Heart left ventricle (tissue), 16 donors: ENCODE measurements around the gene PPFIA3. TPM values are rescaled to one million over a fixed set of nuclear protein-coding genes. Genes with fewer than 3 reads are reported as not detected.

Experiments
- ATAC-seq, 4 donors: fragments of 200-7000 bp; cut with Tn5 transposase; one replicate each; pipeline ENCODE4 v1.9.1; 2020 to 2022; ENCODE audit warnings: moderate library complexity in 4 of 4, mild to moderate bottlenecking in 3 of 4, moderate number of reproducible peaks in 1 of 4
- DNase-seq, 5 donors: peaks; one replicate each; pipeline ENCODE4 v3.0.0-alpha.2; 2020
- H3K27ac ChIP-seq, 12 donors: fragments of 200-600 bp; sonication (generic) in 4 of 12; one replicate each; pipeline versions ENCODE4 v1.5.0 to v1.8.0; 2016 to 2022; ENCODE audit warnings: mild to moderate bottlenecking in 2 of 12
- H3K27me3 ChIP-seq, 9 donors: fragments of 200-600 bp; sonication (generic) in 2 of 9; one replicate each; pipeline versions ENCODE4 v1.5.1 to v1.8.0; 2016 to 2022; ENCODE audit warnings: mild to moderate bottlenecking in 3 of 9
- H3K36me3 ChIP-seq, 9 donors: fragments of 200-600 bp; sonication (generic) in 2 of 9; one replicate each; pipeline versions ENCODE4 v1.5.0 to v1.8.0; 2018 to 2022; ENCODE audit warnings: mild to moderate bottlenecking in 2 of 9
- H3K4me1 ChIP-seq, 12 donors: fragments of 200-600 bp; sonication (generic) in 4 of 12; one replicate each; pipeline versions ENCODE4 v1.5.0 to v1.8.0; 2016 to 2022; ENCODE audit warnings: mild to moderate bottlenecking in 3 of 12
- H3K4me3 ChIP-seq, 12 donors: fragments of 200-600 bp; sonication (generic) in 4 of 12; one replicate each; pipeline versions ENCODE4 v1.5.0 to v1.8.0; 2017 to 2022; ENCODE audit warnings: mild to moderate bottlenecking in 9 of 12, moderate library complexity in 4 of 12
- H3K9me3 ChIP-seq, 12 donors: fragments of 200-600 bp; sonication (generic) in 4 of 12; one replicate each; pipeline versions ENCODE4 v1.5.0 to v1.8.0; 2016 to 2022; ENCODE audit warnings: mild to moderate bottlenecking in 1 of 12
- CTCF ChIP-seq, 12 donors: fragments of 200-600 bp; sonication (generic) in 4 of 12; IDR thresholded peaks; one replicate each; pipeline versions ENCODE4 v1.5.0 to v1.8.0; 2018 to 2022; ENCODE audit warnings: antibody characterized with exemption in 12 of 12, mild to moderate bottlenecking in 5 of 12
- POLR2A ChIP-seq, 2 donors: fragments of 450-650 bp; IDR thresholded peaks; one replicate each; pipeline ENCODE4 v1.6.1; 2017; ENCODE audit warnings: antibody characterized with exemption in 2 of 2, mild to moderate bottlenecking in 2 of 2, moderate library complexity in 2 of 2
- WGBS, 4 donors: extraction: QIAGEN DNeasy Blood & Tissue Kit in 2 of 4; methylation state at CpG; one replicate each; pipeline versions ENCODE4 v1.1.5 to v1.1.7; 2013 to 2018; 5-methylcytosine and 5-hydroxymethylcytosine counted together
- intact Hi-C, 10 donors: fragments of 100-400 bp; cut with DNase I; formaldehyde crosslinking; loops; one replicate each; pipeline versions ENCODE4 v1.11.1 to v1.14.2; 2022
- polyA plus RNA-seq, 2 donors: library from polyadenylated mRNA; stranded (reverse); fragments of 200-250 nt; gene quantifications; one replicate each; pipeline ENCODE4 v1.2.3, GENCODE V29; 2013
- total RNA-seq, 9 donors: library from RNA; depleted of rRNA in 2 of 9; stranded (reverse); fragments of >200 nt in 2 of 9; fragmentation: NEBNext Ultra II Directional in 3 of 9; extraction: Animal tissue kit (Norgen Biotek cat#: 25700) in 3 of 9; gene quantifications; one replicate each; pipeline versions ENCODE4 v1.1.0 to v1.2.4, GENCODE V29; 2016 to 2023
- donor health status: ischemic (EF 13 %, LVEDD 7.1; RV severe dilation, severe dysfunction).
- donor health status: healthy with polysubstance abuse.
- donor health status: DM: no; HTN: yes; CAD: no.
- donor health status: DM: no; HTN: no; CAD: no.
- donor health status: ischemic (EF 25% LVEDD 6.9; RV normal size, moderate dysfunction).
- donor health status: ischemic (EF 25% LVEDD 5.7; RV mildly dilated, moderate dysfunction).
- donor health status: healthy.
- donor health status: DM: yes; HTN: yes; CAD: no.
- donor health status: ischemic (EF 35%, LVEDD 5.7; RV mildly dilated, moderate dysfunction).
- donor health status: nonischemic (EF 11% LVEDD 7.7; RV severe dilation, severe dysfunction).
- donor health status: DM: yes; HTN: yes; CAD: no.
- donor health status: PGD.
- donor health status: ischemic (EF 29% LVEDD 5.4; RV normal size, mild dysfunction).
- donor health status: nonischemic (EF 23%, LVEDD 6.1; RV moderate dilation, normal function).

Gene PPFIA3
- total and polyA plus RNA-seq, 11 donors, result 2.7 to 12.8 (median 5.1) TPM

GRCh38 chr19:49104229-49104864 is 15.0 kb upstream of the PPFIA3 start:
- DNase-seq (peak in 2 of 5 donors; percentile 25 to 66), ATAC-seq (no peak)
- no peaks in the 10 kb centered on the region for H3K27me3 ChIP-seq
- H3K4me3 ChIP-seq, result no peak overlapping the region
- TF ChIP-seq CTCF (IDR thresholded peaks at IDR 0.05) (no peak), POLR2A (IDR thresholded peaks at IDR 0.05) (no peak)
- H3K27ac ChIP-seq, result no peak overlapping the region
- intact Hi-C loops, result no loop called here
- no peaks in the 10 kb centered on the region for H3K9me3 ChIP-seq
- 72 to 79% (median 75%) methylated on average over 27 to 30 of the region's 30 CpGs for WGBS, 4 donors
- peaks cover 0 to 100% (median 96%) of the 10 kb centered on the region in 9 donors for H3K36me3 ChIP-seq
- peaks cover 0 to 4% (median 0%) of the 10 kb centered on the region in 12 donors for H3K4me1 ChIP-seq

DNA sequence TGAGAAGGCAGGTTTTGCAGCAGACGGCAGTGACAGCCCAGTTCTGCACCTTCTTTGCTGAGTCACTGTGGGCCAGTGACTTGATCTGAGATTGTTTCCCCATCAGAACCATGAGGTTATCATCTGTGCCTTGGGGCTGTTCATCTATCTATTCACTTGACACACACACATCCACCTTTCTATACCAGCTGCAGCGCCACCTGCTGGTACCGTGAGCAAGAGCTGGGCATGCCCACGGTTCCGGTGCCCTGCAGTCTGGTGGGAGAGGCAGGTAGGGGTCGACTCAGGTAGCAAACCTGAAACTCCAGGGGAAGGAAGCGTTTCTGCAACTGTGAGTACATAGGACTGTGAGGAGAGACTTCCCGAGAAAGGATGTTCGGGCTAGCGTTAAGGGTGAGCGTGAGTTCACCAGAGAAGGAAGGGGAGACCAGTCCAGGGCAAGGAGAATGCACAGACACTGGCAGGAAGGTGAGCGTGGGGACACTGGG is 12.7 kb upstream of the PPFIA3 start:
- no peak overlapping the region for H3K27ac ChIP-seq
- peaks cover 0 to 79% (median 75%) of the 10 kb centered on the region in 9 donors for H3K36me3 ChIP-seq
- H3K9me3 ChIP-seq, result no peaks in the 10 kb centered on the region
- intact Hi-C loops, result no loop called here
- peaks cover 0 to 19% (median 10%) of the 10 kb centered on the region in 12 donors for H3K4me1 ChIP-seq
- peak in 2 of 5 donors; percentile 27 to 58 for DNase-seq
- WGBS, 4 donors, result 58 to 70% (median 64%) methylated on average over 12 of the region's 12 CpGs
- H3K4me3 ChIP-seq, result no peak overlapping the region
- H3K27me3 ChIP-seq, result no peaks in the 10 kb centered on the region
- peak in 3 of 4 donors; percentile 33 to 39 (median 35) for ATAC-seq
- TF ChIP-seq POLR2A (IDR thresholded peaks at IDR 0.05) (no peak), CTCF (IDR thresholded peaks at IDR 0.05) (peak; percentile 58 to 80 (median 74))

- Histone ChIP-seq H3K27ac (no peak overlapping the region), H3K9me3 (no peaks in the 10 kb centered on the region), H3K36me3 (peaks cover 0 to 68% (median 64%) of the 10 kb centered on the region in 9 donors), H3K27me3 (no peaks in the 10 kb centered on the region), H3K4me3 (no peak overlapping the region), H3K4me1 (peaks cover 0 to 19% (median 10%) of the 10 kb centered on the region in 12 donors)
- peak in 1 of 4 donors; percentile 31 for ATAC-seq
- no peak for TF ChIP-seq POLR2A (IDR thresholded peaks at IDR 0.05)
- TF ChIP-seq CTCF (IDR thresholded peaks at IDR 0.05), result no peak
- 95% methylated on average over 93 of the region's 93 CpGs for WGBS, 4 donors
- intact Hi-C loops, result no loop called here
- no peak for DNase-seq
Measured at GRCh38 chr19:49107625-49108459, 11.5 kb upstream of the PPFIA3 start.

DNA sequence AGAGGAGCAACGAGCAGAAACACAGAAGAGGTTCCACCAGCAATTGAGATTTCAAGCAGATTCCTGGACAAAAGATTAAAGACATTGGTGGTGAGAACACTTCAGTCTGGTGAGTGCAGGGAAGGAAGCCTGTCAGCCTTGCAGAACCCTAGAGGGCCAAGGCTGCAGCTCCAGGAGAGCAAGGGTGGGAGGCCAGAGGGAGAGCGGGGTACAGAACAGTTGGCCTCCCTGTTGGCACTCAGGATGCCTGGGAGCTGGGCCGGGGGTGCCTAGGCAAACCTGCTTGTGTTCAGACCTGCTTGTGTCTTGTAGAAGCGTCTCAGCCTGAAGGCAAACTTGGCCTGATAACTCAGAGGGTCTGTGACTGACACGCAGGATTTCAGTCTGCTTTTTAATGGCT is 10.3 kb upstream of the PPFIA3 start:
- H3K27ac ChIP-seq, result no peak overlapping the region
- 77 to 86% (median 79%) methylated on average over 5 of the region's 5 CpGs for WGBS, 4 donors

More for the DNA sequence above, 10.3 kb upstream of the PPFIA3 start:
- no peak for DNase-seq
- peaks cover 0 to 27% (median 18%) of the 10 kb centered on the region in 12 donors for H3K4me1 ChIP-seq
- H3K36me3 ChIP-seq, result peaks cover 0 to 57% (median 53%) of the 10 kb centered on the region in 9 donors
- intact Hi-C loops, result no loop called here
- TF ChIP-seq POLR2A (IDR thresholded peaks at IDR 0.05) (no peak), CTCF (IDR thresholded peaks at IDR 0.05) (no peak)
- no peak for ATAC-seq
- H3K9me3 ChIP-seq, result no peaks in the 10 kb centered on the region
- no peaks in the 10 kb centered on the region for H3K27me3 ChIP-seq
- H3K4me3 ChIP-seq, result no peak overlapping the region
